ENCODE measurements around the gene PROSER3.

- no peak for TF ChIP-seq EP300 (IDR thresholded peaks at IDR 0.05; ENCODE audit: borderline replicate concordance)
- TF ChIP-seq TAF1 (IDR thresholded peaks at IDR 0.05; ENCODE audit: low read depth), result no peak
- TF ChIP-seq EGR1 (IDR thresholded peaks at IDR 0.05), result no peak
- no peak for TF ChIP-seq USF1 (IDR thresholded peaks at IDR 0.05)
- no peak for TF ChIP-seq RAD21 (IDR thresholded peaks at IDR 0.05; ENCODE audit: low read depth)
- no peak for TF ChIP-seq CREB1 (IDR thresholded peaks at IDR 0.05; ENCODE audit: low read depth)
- no peak for TF ChIP-seq MAX (IDR thresholded peaks at IDR 0.05)
- TF ChIP-seq TCF12 (IDR thresholded peaks at IDR 0.05; ENCODE audit: low read depth), result no peak
- no peak for TF ChIP-seq CEBPB (IDR thresholded peaks at IDR 0.05)
- no peak for TF ChIP-seq REST (IDR thresholded peaks at IDR 0.05; ENCODE audit: low read depth)
- no peak for TF ChIP-seq NFIC (IDR thresholded peaks at IDR 0.05)
Observed at GRCh38 chr19:35714601-35715354, 43.2 kb upstream of the PROSER3 start.

All from Ishikawa (cell line).